NOMO-1 treated with DMSO at 0.1 percent for 48 hours (cell line): ENCODE measurements around the gene APPL2.

Experiments
- DNase-seq: peaks from one replicate; lab custom pipeline; 2025; ENCODE audit not compliant: unreplicated experiment; lab: John Stamatoyannopoulos, UW

The APPL2 gene

DNA sequence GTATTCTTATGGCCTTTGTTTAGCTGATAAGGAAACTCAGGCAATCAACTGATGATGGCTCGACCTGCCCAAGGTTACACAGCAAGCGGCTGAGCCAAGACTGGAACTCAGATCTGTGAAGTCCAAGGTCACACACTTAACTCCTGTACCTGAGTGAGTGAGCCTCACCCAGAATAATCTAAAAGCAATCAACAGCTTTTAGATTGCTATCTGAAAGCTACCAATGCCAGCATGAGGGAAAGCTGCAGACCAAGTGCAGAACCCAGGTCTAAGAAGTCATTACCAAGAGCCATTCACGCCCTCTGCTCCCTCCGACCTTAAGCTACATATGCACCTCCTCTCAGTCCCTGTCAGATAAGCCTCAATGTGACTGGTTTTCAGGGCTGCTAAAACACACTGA lies 12.1 kb downstream of the APPL2 start:
- DNase-seq, result no peak

GRCh38 chr12:105223352-105223845 lies 12.6 kb downstream of the APPL2 start:
- DNase-seq, result no peak

DNA sequence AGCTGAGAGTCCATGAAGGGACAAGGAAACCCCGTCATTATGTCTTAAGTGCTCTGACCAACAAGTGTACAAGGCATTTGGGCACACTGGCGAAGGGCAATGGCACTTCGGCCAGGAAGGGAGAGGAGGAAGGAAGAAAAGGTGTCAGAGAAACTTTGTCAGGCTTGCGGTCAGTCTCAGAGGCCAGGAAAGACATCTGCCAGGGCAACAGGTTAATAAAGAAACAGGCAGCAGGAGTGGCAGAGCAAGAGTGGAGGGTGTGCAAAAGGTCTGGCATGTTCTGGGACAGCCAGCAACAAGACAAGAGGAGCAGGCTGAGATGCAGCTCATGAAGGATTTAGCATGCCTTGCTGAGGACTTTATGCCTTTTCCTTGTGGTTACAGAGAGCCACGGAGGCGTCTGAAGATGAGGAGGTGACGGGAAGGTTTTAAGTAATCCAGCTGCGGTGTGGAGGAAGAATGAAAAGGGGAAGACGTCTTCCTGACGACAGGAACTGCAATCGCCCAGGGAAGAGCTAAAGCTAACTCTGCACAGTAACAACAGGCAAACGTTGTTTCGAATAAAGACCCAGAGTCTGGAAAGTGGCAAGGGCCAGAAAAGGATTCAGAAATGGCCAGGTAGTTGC lies 13.1 kb downstream of the APPL2 start:
- no peak for DNase-seq

DNA sequence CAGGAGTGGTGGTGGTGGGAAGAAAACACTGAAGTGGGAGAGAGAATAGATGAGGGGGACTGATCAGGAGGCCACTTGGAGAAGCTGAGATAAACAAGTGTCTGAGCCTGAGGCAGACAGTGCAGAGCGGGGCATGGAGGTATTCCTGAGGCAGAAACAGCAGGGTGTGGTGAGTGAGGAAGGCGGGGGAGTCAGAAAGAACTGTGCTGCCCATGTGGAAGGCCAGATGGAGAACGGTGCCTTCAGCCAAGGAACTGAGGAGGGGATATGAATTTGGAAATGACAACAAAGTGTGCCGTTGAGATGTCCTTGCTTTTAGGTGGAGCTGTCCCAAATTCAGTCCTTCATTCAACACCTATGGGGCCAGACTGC lies 13.7 kb downstream of the APPL2 start:
- no peak for DNase-seq

- DNase-seq, result no peak
Measured at GRCh38 chr12:105221583-105222283, 14.2 kb downstream of the APPL2 start.

- no peak for DNase-seq
Measured at GRCh38 chr12:105220929-105221290, 15.1 kb downstream of the APPL2 start.

GRCh38 chr12:105220150-105220928 lies 15.6 kb downstream of the APPL2 start:
- no peak for DNase-seq

GRCh38 chr12:105219261-105220028 lies 16.5 kb downstream of the APPL2 start:
- no peak for DNase-seq

- no peak for DNase-seq
Measured at GRCh38 chr12:105218434-105218833, 17.5 kb downstream of the APPL2 start.

DNA sequence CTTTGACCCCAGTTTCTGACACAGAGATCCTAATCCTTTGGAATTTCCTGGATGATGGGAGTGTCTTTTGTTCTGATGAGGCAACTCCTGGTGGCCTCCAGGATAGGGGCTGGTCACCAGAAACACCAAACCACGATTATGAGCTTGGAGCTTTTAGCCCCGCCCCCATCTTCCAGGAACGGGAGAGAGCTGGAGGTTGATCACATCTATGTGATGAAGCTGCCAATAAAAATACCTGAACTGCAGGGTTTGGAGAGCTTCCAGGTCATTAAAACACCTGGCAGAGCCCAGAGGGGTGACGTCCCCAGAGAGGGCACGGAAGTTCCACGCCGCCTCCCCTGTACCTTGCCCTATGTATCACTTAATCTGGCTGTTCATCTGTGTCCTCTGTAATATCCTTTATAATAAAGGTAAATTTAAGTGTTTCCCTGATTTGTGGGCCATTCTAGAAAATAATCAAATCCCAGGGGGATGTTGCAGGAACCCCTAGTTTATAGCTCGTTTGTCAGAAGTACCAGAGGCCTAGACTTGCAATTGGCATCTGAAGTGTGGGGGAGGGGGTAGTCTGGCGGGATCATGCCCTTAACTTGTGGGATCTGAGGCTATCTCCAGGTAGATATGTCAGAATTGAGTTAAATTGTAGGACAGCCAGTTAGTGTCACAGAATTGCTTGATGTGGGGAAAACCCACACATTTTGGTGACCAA lies 21.2 kb downstream of the APPL2 start:
- DNase-seq, result no peak

DNA sequence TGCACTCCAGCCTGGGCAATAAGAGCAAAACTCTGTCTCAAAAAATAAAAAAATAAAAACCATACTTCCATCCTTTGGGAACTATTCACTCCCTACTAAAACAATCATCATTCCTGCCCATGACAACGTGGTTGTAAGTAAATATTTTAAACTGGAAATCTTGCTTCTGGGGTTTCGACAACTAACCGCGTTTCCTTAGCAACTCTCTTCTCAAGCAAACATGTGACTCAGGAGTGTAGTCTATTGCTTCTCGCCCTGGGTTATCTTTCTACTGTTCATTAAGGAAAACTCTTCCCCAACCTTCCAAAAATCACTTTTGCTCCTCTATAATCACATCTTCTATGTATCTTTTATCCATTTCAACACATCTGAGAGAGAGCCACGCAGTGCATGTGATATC lies 21.8 kb downstream of the APPL2 start:
- DNase-seq, result no peak

DNA sequence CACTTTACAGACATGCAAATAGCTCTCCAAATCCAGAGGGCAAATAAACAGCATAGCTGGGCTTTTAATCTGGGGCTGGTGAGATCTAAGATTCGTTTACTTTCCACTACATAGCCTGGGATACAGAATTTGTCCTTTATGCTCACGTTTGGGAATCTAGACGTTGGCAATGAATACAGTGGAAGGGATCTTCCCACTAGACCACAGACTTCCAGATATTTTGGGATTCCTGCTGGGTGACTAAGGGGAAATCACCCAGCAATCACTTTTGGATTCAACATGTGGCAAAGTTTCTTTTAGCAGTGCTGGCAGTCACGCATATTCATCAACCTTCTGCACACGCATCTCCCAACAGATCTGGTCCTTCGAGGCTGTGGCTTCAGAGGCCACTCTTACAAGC lies 23.5 kb downstream of the APPL2 start:
- no peak for DNase-seq

DNA sequence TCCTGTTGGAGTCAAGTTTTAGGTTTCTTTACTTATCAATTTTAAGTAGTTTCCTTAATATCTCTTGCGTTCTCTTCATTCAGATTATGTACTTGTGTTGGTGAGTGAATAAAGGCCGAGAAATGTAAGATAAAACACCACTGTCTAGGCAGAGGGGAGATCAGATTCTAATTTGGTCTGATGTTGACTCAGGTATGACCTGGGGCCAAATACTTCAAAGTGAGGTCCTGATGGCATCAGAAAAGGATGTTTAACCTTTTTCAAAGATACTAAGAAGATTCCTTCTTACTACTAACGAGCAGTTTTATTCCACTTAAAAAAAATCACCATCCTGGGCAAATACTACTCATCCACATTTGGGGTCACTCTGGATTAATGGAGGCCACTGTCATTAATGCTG lies 26.9 kb downstream of the APPL2 start:
- no peak for DNase-seq

DNA sequence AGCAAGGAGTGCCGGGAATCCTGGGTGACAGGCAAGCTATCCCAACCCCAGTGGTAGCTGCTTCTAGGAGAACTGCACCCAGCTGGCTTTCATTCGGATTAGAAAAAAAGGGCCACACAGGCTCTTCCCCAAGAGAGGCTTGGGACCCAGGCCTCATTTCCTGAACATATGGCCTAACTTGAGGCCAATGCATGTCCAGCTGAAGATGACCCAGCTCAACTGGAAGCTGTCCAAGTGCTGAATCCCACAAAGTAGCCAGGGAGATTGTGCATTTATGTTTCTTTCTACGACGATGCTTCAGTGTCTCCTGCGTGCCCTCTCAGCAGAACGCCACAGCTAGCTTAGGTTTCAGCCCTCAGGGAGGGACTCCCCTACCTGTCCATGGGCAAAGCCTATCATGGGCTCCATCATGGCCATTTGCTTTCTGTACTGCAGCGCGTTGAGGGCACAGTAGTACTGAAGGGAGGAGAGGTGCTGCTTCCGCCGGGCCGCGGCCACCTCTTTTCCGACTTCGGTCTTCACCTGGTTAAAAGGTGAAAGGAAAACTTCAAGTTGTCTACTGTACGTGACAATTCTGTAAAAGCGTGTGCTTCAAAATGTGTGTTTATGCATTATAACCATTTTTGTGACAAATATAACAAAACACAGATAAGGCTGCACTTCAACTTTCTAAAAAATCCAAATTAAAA lies 29.1 kb downstream of the APPL2 start:
- no peak for DNase-seq

DNA sequence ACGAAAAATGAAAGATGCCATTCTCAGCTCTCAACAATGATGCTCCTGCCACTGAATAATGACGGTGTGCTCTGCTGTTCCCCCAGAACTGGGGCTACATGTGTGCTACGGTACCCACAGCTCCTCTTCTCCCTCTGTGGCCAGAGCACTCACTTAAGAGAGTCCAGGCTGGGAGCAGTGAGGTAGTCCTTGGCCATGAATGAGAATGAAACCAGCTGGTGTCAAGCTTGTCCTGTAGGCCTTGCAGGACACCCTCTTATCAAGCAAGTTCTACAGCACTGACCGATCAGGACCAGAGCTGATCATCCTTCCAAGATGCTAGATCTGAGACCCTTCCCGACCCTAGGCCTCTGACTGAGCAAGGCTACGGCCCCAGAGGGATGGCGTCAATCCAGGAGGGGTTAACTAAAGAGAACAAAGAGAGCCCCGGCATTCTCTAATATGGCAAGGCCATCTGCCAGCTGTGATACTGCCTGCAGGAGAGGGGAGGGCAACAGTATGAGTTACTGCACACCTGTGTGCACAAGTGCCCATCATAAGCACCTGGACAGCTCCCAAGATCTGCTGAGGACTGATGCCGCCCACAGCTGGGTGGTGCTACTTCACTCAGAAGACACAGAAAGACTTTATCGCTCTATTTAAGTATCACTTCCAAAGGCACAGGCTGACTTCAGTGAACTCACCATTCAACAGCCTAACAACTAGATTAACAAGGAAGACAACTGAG lies 30.5 kb downstream of the APPL2 start:
- DNase-seq, result no peak

GRCh38 chr12:105204916-105205315 lies 31.1 kb downstream of the APPL2 start:
- no peak for DNase-seq

DNA sequence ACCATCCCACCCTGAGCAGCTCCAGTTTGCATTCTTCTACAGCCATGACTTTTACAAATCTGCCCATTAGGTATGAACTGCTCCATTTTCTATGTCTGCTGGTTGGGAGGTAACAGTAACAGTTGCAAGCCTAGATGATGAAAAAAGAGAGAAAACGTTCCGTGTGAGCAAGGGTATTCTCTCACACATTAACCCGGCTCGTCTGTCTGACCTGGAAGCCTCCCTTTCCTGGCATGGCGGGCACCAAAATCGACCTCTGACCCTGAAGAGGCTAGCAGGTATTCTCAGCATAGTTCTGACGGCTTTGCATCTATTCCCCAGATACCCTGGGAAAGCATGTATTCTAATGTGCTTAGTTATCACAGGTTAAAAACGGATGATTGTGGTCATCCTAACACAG lies 31.8 kb downstream of the APPL2 start:
- DNase-seq, result no peak

DNA sequence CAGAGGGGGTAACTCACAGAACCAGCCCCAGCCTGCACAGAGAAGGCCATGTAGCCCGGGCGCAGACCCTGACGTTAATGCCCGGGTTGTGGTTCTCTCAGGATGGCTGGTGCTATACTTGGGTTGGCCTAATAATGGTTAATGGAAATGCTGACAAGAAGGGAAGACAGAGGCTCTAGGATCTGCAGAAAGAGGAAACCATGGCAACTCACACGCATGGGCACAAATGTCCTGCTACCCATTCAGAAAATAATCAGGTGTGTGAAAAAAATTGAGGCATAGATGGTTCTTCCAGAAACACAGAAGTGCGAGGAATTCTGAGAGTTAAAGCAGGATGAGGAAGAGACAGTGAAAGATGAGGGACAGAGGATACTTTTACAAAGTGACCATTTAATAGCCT lies 33.8 kb downstream of the APPL2 start:
- DNase-seq, result no peak

- no peak for DNase-seq
Measured at GRCh38 chr12:105201299-105201698, 34.7 kb downstream of the APPL2 start.

- DNase-seq, result no peak
Measured at GRCh38 chr12:105200385-105200784, 35.6 kb downstream of the APPL2 start.
